NCI-H82 treated with DMSO at 0.1 percent for 48 hours (cell line): ENCODE data around the gene ABCD3.
"Not testable (repeated sequence)": the region's sequence is repeated elsewhere in the genome, so short reads cannot be mapped to it uniquely, and the experiment has no call there.

ENCODE experiments used
- DNase-seq: peaks from one replicate; lab custom pipeline; 2025; ENCODE audit not compliant: unreplicated experiment; lab: John Stamatoyannopoulos, UW

Gene ABCD3

DNA sequence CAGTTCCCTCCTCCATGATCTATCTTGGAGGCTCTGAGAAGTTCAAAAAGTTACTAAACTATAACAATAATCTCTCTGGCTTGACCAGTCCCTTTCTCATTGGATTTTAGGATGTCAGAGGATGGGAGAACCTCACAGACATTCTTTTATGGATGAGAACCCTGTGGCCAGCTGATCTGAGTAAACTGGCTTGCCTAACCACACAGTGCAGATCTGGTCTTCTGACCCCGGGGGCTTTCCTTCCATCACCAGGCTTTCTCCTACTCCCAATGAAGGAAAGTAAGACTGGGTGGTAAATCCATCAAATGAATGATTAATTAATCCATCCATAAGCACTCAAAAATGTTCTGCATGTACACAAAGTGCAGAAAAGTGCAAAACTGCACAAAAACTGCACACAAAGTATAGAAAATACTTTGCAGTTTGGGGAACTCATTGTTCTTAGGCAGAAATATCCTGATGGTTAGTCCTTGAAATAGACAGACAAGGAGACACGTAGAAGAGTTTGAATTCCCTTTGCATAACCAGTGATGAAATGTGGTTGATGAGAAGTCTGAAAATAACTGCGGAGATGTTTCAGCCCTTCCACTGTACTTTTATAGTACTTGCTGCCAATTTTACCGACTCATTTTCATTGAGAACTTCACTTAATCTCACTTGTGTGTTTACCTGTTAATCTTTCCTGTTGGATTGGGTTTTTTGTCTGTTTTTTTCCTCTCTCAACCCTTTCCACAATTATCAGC, 125.9 kb downstream of the ABCD3 start:
- DNase-seq = no peak

DNA sequence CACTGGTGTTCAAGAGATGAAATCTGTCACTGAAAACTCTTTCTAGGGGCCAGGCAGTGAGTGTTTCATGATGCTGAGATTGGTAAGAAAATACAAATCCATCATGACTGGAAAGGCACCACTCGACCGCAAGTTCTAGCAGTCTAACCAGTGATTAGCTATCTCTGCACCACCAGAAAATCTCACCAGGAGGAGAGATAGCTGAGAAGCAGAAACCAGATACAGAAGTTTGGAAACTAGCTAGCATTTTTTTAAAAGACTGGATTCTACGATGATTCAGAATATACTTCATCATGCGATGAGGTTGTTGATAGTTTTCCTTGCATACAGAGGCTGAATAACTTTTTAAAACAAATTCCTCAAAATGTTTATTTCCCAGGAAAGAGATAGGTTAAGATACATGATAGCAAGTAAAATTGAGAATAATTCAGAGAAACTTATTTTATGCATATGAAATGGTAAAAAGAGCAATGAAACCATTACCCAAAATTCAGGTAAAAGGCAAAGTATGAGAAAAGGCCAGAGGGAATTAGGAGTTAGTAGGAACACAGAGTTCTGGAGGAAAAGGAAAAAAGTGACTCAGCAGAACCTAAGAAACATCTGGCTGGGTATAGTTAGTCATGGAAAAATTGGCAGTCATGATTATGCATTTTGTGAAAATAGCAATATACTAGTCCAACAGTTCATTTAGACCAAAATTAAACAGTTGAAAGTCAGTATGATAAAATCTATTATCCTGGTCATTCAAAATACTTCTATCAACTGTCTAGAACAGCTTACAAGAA, 126.7 kb downstream of the ABCD3 start:
- DNase-seq = no peak

DNA sequence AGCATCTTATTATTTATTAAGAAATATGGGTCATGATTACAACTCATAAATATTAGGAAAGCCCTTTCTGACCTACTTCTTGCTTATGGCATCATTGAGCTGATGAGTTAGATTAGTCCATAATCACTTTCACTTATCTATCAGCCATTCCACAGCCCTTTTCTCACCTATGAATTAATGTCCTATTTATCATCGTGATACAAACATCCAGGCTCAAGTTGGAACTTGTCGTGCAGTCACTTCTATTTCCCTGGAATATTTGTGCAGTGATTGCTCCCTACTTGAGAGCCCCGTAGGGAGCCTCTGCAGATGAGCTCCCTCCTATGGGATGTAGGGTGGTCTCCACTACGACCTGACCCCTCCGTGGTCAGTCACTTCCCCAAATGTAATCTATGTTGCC, 131.5 kb downstream of the ABCD3 start:
- DNase-seq = no peak

- no peak for DNase-seq
These were observed 132.2 kb downstream of the ABCD3 start for GRCh38 chr1:94550396-94550795.

DNA sequence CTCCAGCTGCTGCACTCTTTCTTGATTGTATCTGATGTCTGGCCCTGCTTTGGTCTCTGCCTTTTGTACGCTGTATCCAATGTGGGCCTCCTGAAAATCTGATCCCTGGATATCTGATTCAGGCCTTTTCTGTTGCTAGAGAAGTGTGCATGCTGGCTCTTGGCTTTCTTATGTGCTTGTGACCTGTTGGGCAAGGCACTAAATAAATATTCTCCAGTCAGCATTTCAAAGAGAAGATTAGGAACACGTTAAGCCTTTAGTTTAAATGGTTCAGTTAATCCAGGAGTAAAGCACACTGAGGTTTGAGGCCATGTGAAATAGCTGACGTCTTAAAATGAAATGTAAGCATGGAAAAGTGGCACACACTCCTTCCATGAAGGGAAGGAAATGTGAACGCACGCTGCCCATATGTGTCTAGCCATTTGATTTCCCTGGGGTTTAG, 132.6 kb downstream of the ABCD3 start:
- DNase-seq = peak; percentile 27

DNA sequence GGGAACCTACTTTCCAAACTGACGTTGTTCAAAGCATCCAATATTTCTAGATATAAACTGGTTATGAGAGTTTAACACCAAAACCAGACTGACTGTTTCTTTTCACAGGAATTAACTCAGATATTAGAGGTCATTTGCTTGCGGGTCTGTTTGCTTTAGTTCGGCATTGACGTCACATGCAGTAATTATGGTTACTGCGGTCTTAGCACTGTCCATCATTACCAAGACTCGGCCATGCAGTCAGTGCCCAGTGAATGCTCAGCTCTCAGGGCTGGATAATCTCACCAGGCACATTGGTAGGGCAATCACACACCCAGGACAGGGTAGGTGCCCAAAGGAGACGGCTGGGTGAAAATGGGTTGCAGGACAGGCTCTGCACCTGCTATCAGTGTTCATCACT, 133.3 kb downstream of the ABCD3 start:
- DNase-seq = no peak

GRCh38 chr1:94552071-94552586, 133.9 kb downstream of the ABCD3 start:
- no peak for DNase-seq

DNA sequence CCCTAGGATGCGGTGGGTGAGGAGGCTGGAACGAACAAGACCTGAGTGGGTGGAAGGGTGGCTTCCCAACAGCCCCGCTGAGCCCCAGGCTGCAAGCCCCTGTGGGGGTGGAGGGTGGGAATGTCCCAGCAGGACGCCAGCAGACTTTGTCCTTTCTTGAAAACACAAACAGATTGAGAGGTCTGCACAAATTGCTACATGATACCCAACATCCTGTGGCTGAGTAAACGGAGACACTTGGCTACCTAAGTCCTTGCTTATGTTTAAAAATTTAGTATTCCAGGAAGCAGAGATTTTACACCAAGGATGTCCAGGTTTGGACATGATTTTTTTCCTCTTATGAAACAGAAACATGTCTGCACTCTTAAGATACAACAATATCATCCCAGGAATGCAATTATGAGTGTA, 135.1 kb downstream of the ABCD3 start:
- DNase-seq = no peak

DNA sequence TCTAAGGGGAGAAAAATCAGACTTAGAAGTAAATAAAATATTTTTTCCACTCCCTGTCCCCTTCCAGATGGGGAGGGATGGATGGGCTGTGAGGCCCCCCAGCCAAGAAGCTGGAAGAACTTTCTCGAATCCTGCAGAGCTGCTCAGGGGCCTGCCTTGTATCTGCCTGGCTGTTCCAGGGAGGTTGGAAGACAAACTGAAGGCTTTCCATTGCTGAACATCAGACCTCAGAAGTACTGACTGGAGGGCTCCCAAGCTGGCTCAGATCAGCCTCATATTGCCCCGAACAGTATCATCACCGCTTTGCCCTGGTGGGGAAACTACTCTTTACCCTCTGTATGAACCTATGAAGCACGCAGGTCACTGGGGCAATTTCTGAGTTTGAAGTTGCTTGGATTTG, 135.7 kb downstream of the ABCD3 start:
- no peak for DNase-seq

DNA sequence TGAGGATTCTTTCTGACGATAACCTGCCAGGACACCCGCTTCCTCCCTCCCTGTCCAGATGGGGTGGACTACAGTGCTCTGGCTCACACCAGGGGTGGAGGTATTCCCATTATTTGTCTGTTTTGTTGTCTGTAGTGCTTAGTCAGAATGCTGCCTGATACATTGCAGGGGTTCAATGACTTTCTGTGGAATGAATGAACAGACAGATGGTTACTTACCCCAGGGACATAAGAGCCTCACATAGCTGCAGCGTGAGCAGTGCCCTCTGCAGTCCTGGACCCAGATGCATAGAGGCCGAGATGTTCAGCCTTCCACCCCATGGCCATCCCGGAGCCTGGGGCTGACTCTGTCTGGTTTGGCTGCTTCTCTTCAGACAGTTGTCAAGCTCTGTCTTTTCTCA, 136.4 kb downstream of the ABCD3 start:
- no peak for DNase-seq

GRCh38 chr1:94555091-94555490, 136.9 kb downstream of the ABCD3 start:
- no peak for DNase-seq

DNA sequence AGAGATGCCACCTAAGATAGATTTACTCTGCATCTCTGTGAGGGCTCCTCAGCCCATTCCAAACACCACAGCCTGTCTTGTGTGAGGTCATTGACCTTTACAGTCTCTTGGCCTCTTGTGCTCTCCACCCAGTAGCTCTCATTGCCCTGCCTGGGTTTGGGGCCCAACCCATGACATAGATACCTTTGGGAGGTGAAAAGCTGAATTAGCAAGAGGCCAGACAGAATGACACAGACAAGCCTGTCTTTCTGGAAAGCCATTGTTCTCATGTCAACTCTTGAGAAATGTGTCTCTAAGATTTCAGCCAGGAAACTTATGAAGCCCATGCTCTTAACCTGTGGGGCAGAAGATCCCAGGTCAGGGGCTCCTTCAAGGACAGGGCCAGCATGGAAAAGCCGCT, 141.7 kb downstream of the ABCD3 start:
- no peak for DNase-seq

DNA sequence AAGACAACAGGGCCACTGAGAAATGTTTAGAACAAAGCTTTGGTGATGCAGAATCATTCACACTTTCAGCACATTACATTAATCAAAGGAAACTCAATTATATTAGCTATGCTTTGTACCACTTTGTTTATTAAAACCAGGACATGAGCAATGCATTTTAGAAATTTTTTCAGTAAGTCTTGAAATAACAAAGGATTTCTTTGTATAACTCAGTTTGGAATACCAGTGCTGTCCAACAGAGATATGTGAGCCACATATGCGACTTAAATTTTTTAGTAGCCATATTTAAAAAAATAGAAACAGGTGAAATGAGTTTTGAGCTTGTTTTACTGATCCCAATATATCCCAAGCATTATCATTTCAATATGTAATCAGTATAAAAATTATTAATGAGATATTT, 142.1 kb downstream of the ABCD3 start:
- no peak for DNase-seq

DNA sequence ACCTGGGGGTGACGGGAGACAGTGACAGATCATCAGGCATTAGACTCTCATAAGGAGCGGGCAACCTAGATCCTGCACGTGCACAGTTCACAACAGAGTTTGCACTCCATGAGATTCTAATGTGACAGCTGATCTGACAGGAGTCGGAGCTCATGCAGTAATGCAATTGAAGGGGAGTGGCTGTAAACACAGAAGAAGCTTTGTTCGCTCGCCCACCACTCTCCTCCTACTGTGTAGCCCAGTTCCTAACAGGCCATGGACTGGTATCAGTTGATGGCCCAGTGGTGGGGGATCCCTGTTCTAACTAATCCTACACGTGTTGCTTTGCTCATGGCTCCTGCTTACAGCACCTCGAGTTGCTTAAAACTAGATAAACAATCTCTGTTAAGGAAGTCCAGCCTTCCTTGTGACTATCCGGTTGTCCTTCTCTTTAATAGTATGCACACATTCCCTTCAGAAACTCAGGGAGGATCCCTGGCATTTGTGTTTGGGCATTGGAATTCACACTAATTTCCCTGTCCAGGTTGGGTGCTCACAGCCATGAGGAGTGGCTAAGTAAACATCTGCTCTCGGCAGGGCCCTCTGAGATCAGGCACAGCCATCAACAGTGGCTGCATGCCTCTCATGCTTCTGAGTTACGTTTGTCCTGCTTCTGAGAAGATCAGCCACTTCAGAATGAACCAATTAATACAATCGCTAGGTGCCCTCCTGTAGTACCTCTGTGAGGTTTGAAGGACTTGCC, 144.5 kb downstream of the ABCD3 start:
- no peak for DNase-seq

GRCh38 chr1:94565901-94566300, 147.7 kb downstream of the ABCD3 start:
- no peak for DNase-seq

- DNase-seq = peak; percentile 40
These were observed 148.2 kb downstream of the ABCD3 start for GRCh38 chr1:94566436-94566835.

GRCh38 chr1:94567975-94568607, 149.9 kb downstream of the ABCD3 start:
- DNase-seq = not testable (repeated sequence)
